Motor neuron (in vitro differentiated cells): ENCODE measurements around the gene SLIT1. TPM values are rescaled to one million over a fixed set of nuclear protein-coding genes. Genes with fewer than 3 reads are reported as not detected.

ENCODE experiments used
- ATAC-seq, 8 experiments: fragments of 200-7000 bp; cut with Tn5 transposase; replicated peaks in 6 of 8; 2 replicates each; pipeline ENCODE4 v1.8.0; 2021; ENCODE audit warnings: mild to moderate bottlenecking in 8 of 8, moderate library complexity in 8 of 8
- H3K27ac ChIP-seq, 2 donors: fragments of 250-450 bp; sonication (Bioruptor Pico); 2 replicates each; pipeline ENCODE4 v1.9.0; 2021; ENCODE audit warnings: antibody characterized with exemption in 2 of 2, mild to moderate bottlenecking in 2 of 2, moderate library complexity in 1 of 2
- H3K4me1 ChIP-seq, 2 donors: fragments of 250-450 bp; sonication (Bioruptor Pico); replicated peaks in 1 of 2; 2 replicates each; pipeline ENCODE4 v1.6.1; 2021; ENCODE audit warnings: antibody characterized with exemption in 2 of 2, mild to moderate bottlenecking in 2 of 2, moderate library complexity in 1 of 2
- H3K4me3 ChIP-seq, 5 donors: fragments of 250-450 bp; sonication (Bioruptor Pico); 2 replicates each; pipeline ENCODE4 v1.9.0; 2021; ENCODE audit warnings: antibody characterized with exemption in 5 of 5, mild to moderate bottlenecking in 5 of 5, moderate library complexity in 4 of 5
- WGBS, 10 experiments: fragments of 450-650 bp; shearing (Covaris generic); methylation state at CpG; one replicate each; pipeline ENCODE4 v1.0.0; 2022; 5-methylcytosine and 5-hydroxymethylcytosine counted together
- in situ Hi-C, 9 experiments: fragments of 400-800 bp; cut with MboI; loops; one replicate each; pipeline ENCODE4 v1.15.0; 2021; ENCODE audit warnings: low sequenced_read_pairs in 9 of 9, low pct_unique_long_range_greater_than_20kb in 2 of 9; ENCODE audit not compliant: unreplicated experiment in 9 of 9
- total RNA-seq, 8 experiments: library from RNA; unstranded; fragments of 300-600 nt; gene quantifications; 2 replicates each; pipeline versions ENCODE4 v1.2.3 to v1.2.4, GENCODE V29; 2022

The SLIT1 gene
- total RNA-seq, 8 experiments from 2014 or later, result 0.20 to 137 (median 54.2) TPM

DNA sequence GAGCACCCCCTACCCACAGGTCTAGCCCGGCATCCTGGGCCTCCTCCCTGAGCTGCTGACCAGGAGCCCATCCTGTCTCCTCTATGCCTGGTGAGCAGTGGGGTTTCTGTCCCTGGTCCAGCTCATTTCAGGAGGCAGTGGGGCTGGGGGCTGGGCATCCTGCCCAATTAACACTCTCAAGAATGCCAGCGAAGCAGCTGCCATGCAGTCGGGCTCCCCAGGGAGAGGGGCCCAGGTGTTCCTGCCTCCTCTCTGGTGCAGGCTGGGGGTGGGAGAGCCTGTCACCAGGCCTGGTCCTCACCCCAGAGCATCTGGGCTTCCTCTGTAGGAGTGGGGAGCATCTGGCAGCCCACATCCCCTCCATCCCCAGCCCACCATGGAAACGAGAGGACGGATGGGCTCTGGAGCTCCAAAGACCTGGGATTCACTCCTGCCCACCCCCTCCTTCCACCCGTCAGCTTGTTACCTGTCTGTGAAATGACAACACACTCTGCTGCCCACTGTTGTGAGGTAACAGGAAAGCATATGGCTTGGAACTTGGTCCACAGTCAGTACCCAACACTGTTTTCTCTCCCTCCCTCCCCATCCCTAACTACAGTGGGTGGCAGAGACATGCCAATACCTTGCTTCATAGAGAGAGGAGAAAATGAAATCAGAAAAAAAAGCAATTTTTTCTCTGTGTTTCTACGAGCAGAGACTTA lies 69.1 kb downstream of the SLIT1 start:
- H3K4me3 ChIP-seq, result no peak overlapping the region
- no peak overlapping the region for H3K27ac ChIP-seq
- in situ Hi-C loops, result no loop called here
- H3K4me1 ChIP-seq, result peaks cover 9 to 31% of the 10 kb centered on the region in 2 donors
- peak in 3 of 8 experiments; percentile 31 to 56 (median 42) for ATAC-seq
- WGBS, 10 experiments, result 30 to 100% (median 84%) methylated on average over 1 to 3 of the region's 7 CpGs; no CpG with 5 or more reads in 1 of the 10 experiments

DNA sequence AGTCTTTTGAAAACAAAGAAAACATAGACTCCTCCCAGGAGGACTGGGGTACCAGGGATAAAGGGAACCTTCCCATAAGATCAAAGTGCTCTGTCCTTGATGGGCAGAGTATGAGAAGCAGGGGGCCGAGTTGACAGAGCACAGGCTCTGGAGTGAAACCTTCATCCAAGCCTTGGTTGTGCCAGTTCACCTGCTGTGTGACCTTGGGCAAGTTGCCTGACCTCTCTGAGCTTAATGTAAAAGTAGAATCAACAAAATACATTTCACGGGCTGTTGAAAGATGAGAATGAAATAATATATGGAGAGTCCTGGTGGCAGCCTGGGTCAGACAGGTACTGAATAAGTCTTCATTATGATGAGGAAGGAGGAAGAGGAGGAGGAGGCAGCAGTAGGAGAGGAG lies 69.9 kb downstream of the SLIT1 start:
- no peak overlapping the region for H3K27ac ChIP-seq
- peaks cover 11 to 27% of the 10 kb centered on the region in 2 donors for H3K4me1 ChIP-seq
- no peak for ATAC-seq
- H3K4me3 ChIP-seq, result no peak overlapping the region
- WGBS, 10 experiments, result 25 to 100% (median 83%) methylated on average over 1 to 2 of the region's 2 CpGs; no CpG with 5 or more reads in 3 of the 10 experiments
- in situ Hi-C loops, result no loop called here

DNA sequence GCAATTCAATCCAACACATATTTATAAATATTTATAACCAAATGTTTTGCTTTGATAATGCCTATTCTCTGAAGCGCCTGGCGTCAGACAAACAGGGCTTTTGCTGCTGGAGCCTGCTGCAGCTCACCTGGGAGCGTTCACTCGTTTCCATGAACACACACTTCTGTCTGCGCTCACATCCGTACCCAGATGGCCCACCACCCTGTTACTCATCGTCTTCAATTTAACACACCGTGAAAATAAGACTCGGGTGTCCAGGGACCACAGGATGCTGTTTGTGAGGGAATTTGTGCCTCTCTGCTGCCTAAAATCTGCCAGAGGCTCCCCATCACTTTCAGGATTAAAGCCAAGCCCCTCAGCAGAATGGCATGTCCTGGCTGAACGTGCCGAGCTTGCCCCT lies 74.1 kb downstream of the SLIT1 start:
- WGBS, 10 experiments, result 34 to 90% (median 67%) methylated on average over 1 to 10 of the region's 11 CpGs; no CpG with 5 or more reads in 2 of the 10 experiments
- Histone ChIP-seq H3K4me1 (peaks cover 21 to 29% of the 10 kb centered on the region in 2 donors), H3K27ac (no peak overlapping the region), H3K4me3 (no peak overlapping the region)
- in situ Hi-C loops, result no loop called here
- ATAC-seq, result no peak

DNA sequence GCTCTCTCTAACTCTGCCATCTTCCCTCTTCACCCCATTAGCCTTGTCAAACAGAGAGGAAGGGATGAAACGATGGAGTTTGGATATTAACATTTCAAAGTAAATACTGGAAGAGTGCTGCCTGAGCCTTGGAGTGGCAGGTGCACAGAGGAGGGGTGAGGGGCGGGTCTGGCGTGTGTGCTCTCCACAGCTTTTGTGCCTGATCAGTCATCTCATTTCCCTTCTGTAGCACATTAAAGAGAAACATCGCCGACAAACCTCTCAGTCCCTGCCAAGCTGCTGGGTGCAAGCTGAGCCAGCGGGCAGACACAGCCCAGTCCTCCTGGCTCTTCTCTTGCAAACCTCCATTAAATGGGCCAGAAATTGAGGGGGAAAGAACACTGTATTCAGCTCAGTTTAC lies 76.2 kb downstream of the SLIT1 start:
- 0 to 28% (median 7%) methylated on average over 1 to 3 of the region's 6 CpGs; no CpG with 5 or more reads in 2 of the 10 experiments for WGBS, 10 experiments
- in situ Hi-C loops, result no loop called here
- Histone ChIP-seq H3K27ac (no peak overlapping the region), H3K4me3 (no peak overlapping the region), H3K4me1 (peaks cover 39 to 50% of the 10 kb centered on the region in 2 donors)
- peak in 5 of 8 experiments; percentile 57 to 78 (median 72) for ATAC-seq

DNA sequence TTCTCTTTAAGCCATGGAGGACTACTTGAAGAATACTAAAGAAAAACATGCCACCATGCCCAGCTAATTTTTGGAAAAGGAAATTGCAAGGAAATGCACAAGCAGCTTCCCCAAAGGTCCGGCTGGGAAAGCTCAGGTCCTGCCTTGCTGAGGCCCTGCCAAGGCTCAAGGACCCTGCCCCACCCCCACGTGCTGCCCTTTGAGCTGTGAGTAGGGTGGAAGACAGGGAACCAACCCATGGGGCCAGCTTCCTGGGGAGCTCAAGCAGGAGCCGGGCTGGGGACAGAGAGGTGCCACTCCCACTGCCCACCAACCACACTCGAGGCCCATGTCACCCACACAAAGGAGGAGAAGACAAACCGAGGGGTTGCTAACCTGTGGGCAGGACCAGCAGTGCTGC lies 78.2 kb downstream of the SLIT1 start:
- in situ Hi-C loops, result no loop called here
- no peak for ATAC-seq
- WGBS, 10 experiments, result 0 to 100% (median 70%) methylated on average over 1 to 2 of the region's 5 CpGs; no CpG with 5 or more reads in 5 of the 10 experiments
- no peak overlapping the region for H3K4me3 ChIP-seq
- H3K4me1 ChIP-seq, result peaks cover 52 to 68% of the 10 kb centered on the region in 2 donors
- no peak overlapping the region for H3K27ac ChIP-seq

DNA sequence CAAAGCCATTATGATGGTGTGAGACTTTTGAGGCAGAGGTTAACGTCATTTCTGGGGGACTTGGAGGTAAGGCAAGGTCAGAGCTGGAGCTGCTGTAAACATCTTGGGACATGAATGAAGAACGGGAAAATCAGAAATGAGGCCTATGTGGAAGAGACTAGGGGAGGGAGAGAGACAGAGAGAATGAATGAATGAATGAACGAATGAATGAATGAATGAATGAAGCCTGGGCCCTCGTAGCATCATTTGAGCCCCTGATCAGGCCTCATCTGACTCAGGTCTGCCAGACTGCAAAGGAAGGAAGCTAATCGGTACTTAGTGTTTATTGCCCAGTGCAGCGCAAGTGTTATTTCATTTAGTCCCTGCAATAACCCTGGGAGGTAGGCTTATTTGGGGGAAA lies 79.6 kb downstream of the SLIT1 start:
- peaks cover 51 to 62% of the 10 kb centered on the region in 2 donors for H3K4me1 ChIP-seq
- in situ Hi-C loops, result no loop called here
- no peak for ATAC-seq
- H3K27ac ChIP-seq, result peak overlapping the region in 1 of 2 donors; percentile 68
- H3K4me3 ChIP-seq, result no peak overlapping the region
- 0 to 100% (median 72%) methylated on average over 2 to 6 of the region's 6 CpGs for WGBS, 10 experiments

DNA sequence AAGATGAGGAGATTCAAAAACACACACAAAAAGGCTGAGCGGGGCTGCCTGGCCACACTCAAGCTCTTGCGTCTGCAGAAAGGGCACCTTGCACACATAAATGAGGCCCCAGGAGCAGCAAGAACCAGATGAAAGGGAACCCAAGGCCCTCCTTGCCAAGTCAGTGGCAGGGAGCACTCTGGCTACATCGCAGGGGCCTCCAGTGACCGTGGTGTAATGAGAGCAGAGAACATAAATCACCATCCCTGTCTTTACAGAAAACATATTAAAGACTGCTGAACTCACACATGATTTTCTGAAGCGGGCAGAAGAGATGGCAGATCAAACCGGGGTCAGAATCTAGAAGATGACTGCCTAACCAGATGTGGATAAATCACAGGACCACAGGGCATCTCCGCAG lies 80.5 kb downstream of the SLIT1 start:
- Histone ChIP-seq H3K4me1 (peaks cover 46 to 59% of the 10 kb centered on the region in 2 donors), H3K4me3 (no peak overlapping the region), H3K27ac (peak overlapping the region; percentile 62 to 68)
- ATAC-seq, result peak in 5 of 8 experiments; percentile 75 to 91 (median 85)
- WGBS, 10 experiments, result 0 to 81% (median 40%) methylated on average over 1 to 6 of the region's 7 CpGs; no CpG with 5 or more reads in 2 of the 10 experiments
- in situ Hi-C loops, result no loop called here

DNA sequence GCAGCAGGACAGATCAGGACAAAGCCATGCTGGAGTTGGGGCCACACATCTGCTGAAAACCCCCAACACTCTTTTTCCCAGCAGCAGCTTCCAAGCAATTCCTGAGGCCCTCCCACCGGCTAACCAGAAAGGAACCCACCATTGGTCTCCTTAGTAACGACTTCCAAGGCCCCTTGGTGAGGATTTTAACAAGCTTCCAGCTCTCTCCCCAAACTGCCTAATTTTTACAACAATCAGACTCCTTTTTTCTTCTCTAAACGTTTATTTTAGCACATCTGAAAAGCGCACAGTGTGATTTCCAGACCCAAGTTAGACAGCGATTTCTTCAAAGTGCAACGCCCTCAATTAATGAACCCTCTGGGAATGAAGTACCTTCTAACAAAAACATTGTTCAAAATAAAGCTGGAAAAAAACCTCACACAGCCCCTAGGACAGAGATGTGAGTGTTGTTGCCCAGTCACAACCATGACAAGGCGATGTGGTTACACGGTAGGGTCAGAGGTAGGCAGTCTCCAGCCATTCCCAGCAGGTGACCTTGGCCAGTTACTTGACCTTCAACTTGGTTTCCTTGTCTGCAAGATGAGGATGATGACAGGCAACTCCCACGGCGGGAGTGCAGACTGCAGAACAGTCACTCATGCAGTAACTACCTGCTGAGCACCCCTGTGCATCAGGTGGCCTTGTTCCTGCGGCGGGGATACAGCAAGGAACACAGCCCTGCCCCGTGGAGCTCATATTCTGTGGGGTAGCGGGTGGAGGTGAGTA lies 82.3 kb downstream of the SLIT1 start:
- ATAC-seq, result no peak
- H3K4me1 ChIP-seq, result peaks cover 34 to 45% of the 10 kb centered on the region in 2 donors
- WGBS, 10 experiments, result 44 to 100% (median 66%) methylated on average over 1 to 12 of the region's 14 CpGs; no CpG with 5 or more reads in 3 of the 10 experiments
- no peak overlapping the region for H3K27ac ChIP-seq
- in situ Hi-C loops, result no loop called here
- H3K4me3 ChIP-seq, result no peak overlapping the region

DNA sequence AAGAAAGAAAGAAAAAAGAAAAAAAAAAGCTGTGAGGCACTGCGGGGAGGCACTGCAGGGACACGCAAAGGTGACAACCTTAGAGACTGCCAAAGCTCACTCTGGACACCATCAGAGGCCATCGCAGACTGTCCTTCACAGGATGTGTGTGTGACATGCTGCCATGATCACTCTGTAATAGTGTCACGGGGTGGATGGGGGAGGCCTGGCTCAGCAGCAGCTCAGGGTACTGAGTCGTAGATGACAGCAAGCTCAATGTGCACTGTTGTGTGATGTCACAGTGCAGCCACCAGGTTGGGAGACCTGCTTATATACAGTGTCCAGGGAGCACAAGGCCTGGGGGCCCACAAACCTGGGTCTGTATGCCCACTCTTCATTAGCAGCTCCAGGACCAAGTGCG lies 83.3 kb downstream of the SLIT1 start:
- 78 to 100% (median 96%) methylated on average over 1 to 5 of the region's 6 CpGs; no CpG with 5 or more reads in 2 of the 10 experiments for WGBS, 10 experiments
- no peak overlapping the region for H3K27ac ChIP-seq
- peaks cover 34 to 52% of the 10 kb centered on the region in 2 donors for H3K4me1 ChIP-seq
- ATAC-seq, result peak in 5 of 8 experiments; percentile 26 to 67 (median 28)
- in situ Hi-C loops, result no loop called here
- H3K4me3 ChIP-seq, result no peak overlapping the region

DNA sequence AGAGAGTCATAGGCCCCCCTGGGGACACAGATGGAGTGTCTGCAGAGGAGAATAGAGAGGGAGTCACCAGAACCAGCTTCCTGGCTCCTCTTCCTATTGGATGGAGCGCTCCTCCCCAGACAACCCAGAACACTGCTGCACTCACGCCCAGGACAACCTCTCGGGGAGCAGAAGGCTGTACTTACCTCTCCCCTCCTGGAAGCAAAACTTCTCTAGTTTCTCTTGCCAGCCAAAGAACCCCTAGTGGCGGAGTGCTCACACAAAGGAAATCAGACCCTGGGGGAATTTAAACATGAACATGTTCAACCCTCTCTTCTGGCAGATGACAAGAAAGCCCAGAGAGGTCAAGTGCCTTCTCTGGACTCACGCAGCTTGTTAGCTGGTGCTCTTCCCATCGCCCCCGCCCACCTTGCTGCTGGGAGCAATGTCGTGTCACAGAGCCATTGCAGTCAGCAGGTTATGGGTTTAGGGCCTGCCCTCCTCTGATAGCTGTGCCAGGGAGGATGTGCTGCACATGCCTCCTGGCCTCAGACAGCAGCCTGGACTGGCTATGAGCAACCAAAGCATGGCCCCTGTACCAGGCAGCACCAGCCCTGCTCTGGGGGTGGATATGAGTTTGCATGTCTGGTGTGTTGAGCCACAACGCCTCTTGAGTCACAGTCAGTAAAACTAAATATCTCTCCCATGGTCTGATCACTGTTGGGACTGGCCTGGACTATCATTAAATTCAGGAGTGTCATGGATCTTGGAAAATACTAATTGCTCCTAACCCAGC lies 84.4 kb downstream of the SLIT1 start:
- no peak for ATAC-seq
- Histone ChIP-seq H3K4me3 (no peak overlapping the region), H3K27ac (no peak overlapping the region), H3K4me1 (peaks cover 45 to 57% of the 10 kb centered on the region in 2 donors)
- 29 to 100% (median 90%) methylated on average over 1 to 5 of the region's 9 CpGs; no CpG with 5 or more reads in 1 of the 10 experiments for WGBS, 10 experiments
- in situ Hi-C loops, result no loop called here

DNA sequence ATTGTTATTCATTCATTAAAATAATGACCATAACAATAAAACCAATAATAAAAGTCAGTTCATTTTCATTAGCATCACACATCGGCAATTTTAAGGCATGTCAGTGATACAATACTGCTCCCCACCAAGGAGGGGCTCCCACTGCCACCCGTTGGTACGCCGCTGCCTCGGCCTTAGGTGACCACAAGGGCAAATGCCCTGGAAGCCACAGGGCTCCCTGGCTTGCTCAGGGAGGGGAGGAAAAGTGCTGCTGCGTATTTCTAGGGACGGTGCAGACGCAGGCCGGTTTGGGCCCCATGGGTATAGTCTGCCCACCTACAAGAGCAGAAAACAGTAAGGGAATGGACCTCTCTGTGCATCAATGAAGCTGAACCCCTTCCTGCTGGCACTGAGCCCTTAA lies 85.1 kb downstream of the SLIT1 start:
- WGBS, 10 experiments, result 60 to 100% (median 80%) methylated on average over 1 to 6 of the region's 9 CpGs; no CpG with 5 or more reads in 3 of the 10 experiments
- Histone ChIP-seq H3K4me1 (peaks cover 45 to 57% of the 10 kb centered on the region in 2 donors), H3K4me3 (no peak overlapping the region), H3K27ac (no peak overlapping the region)
- in situ Hi-C loops, result no loop called here
- no peak for ATAC-seq

DNA sequence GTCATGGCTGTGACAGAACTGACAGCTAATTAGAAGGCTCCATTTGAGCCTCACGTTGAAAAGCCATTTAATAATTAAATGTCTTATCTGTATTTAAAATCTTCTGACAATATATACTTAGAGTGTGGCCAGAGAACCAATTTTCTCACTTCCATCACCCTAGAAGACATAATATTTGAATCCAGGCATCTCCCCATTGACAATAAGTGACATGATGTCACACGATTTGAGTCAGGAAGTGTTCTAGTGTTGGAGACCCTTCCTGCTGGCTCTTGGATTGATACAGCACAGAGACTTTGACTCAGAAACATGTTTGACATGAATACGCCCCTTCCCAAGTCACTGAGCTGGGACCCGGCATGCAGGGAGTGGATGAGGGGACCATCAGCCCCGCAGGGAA lies 85.9 kb downstream of the SLIT1 start:
- H3K4me1 ChIP-seq, result peaks cover 45 to 57% of the 10 kb centered on the region in 2 donors
- ATAC-seq, result no peak
- H3K27ac ChIP-seq, result no peak overlapping the region
- in situ Hi-C loops, result loop anchor here in 1 of 9 experiments (25.0 kb wide), 1 partner anchor 87 kb away; the partner anchor contains the start of gene SLIT1
- WGBS, 10 experiments, result 30 to 100% (median 92%) methylated on average over 1 to 5 of the region's 5 CpGs; no CpG with 5 or more reads in 2 of the 10 experiments
- H3K4me3 ChIP-seq, result no peak overlapping the region
